Measurements from ENCODE around the gene XK.

The XK gene

DNA sequence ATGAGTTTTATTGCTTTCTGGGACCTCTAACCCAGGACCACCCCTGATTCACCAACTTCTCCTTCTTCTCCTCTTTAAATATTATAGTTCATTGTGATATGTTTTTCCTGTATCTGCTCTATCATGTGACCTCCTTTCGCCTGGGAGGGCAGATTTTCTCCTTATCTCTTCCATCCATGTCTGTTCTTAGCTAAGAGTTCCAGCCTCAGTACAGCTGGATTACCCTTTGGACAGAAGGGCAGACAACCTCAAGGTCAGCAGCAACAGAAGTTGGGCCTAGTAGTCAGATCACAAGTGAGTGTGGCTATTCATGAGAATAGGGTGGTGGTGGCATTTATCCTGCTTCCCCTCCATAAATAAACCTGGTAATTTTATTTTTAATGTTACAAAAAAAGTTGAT lies 5.7 kb upstream of the XK start:
- no peak for DNase-seq

DNA sequence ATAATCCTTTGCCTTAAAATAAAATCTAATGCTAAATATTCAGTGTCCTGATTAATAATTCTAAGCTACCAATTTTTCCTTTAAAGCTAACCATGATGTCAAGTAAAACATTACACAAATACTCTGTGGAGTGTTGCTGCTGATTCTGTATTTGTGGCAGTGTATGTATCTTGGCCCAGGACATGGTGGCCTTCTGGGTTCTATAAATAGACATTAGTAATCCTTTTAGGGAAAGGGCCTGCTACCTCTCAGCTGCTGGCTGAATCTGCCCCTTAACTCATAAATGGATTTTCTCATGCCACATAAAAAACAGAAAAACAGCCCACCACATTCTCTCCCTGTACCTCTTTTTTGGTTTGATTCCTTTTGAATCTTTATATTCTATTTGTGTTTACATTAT lies 1.2 kb upstream of the XK start:
- no peak for DNase-seq

DNA sequence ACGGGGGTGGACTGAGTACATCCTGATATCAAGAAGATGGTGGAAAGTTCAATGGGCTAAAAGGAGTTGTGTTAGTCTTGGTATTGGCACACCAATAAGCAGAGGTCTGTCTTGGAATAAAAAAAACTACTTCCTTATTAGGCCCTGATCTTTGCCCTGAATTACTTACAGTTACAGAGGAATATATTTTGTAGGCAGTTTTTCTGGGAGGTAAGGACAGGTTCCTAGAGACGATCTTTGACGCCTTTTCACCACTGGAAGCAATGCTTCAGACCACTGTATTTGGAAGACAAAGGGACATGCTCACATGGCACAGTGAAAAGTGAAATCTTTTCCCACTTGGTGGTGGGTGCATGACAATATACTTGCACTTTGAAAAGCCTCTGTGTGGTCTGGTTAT lies 618 bp upstream of the XK start:
- no peak for DNase-seq

DNA sequence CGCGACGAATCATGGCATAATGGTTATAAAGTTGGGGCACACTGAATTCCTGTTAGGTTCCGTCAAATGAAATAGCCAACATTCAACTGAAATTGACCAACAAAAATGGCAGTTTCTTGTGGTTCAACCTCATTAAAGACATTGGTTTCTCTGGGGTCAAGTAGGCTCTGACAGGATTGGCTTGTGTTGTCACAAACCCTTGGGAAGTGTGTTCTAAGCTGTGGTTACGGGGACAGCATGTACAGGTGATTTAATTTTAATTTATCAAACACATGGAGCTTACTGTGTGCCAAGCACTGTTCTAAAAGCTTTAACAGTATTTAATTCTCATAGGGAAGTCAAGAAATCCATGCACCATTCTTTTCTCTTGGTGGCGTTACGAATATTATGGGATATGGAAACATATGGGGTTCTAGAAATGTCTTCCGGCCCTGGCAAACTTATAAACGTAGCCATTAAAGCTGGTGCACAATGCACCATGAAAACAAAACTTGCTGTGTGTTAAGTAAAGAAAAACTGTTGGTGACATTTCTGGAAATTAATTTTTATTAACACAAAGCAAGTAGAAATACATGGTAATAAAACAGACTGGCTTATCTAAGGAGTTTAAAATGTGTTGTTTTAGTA lies 891 bp downstream of the XK start:
- no peak for DNase-seq

DNA sequence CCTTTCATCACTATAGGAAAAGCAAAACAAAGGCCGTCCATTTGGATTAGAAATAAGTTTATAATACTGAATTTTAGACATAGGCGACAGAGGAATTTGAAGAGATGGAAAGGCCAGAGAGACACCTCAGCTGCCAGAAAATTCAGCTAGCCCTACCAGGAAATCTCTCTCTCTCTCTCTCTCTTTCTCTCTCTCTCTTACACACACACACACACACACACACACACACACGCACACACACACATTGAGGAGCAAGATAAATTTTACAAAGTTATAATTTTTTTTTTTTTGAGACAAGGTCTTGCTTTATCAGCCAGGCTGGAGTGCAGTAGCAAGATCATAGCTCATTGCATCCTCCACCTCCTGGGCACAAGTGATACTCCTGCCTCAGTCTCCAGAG lies 1.4 kb downstream of the XK start:
- DNase-seq, result no peak

DNA sequence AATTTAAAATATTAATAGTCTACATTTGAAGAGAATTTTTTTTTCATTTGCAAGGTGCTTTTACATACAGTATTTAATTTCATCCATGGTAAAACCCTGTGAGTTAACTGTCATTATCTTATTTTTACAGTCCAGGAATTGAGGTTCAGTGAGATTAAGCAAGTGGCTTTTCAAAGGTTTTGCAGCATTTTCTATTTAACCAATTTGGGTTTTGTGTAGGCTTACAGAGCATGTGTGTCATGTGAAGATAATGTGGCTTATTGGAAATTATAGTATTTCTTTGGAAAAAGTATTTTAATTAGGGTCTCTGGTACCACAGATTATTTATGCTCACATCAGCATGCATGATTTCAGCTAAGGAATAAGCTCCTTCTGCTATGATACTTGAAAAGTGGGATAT lies 4.5 kb downstream of the XK start:
- no peak for DNase-seq

DNA sequence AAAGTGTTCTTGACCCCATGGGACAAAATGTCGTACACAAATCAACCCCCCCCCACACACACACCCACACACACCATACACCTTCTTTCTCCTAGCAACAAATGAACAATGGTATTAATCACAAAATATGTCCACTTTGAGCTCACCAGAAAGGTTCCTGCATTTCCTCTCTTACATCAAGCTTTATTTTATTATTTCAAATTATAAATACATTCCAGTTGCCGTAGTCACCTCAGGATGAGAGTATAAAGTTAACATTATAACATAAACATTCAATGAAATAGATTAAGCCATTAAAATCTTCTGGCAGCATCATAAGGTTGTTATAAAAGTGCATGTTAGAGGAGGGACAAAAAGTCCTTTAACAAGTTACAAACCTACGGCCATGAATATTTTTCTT lies 7.3 kb downstream of the XK start:
- no peak for DNase-seq

DNA sequence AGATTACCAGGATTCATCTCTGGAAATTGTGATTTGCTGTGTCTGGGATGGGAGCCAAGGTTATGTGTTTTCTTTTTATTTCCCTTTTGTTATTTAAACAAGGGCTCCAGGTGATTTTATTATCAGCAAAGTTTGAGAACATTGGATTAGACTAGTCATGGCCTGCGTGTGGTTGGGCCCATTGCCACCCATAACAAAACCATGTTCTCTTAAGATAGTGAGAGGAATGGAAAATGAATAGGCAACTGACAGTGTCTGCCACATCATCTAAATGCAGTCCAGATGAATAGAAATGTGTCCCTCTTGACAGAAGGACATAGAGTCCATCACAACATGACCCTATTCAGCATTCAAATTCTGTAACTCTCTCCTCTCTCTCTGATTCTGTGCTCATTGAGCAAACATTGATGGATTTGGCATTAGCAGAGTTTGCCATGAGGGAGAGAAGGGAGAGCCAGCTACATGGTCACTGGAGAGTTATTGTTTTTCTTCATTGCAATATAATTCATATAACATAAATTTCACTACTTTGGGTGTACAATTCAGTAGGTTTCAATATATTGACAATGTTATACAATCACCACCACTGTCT lies 11.7 kb downstream of the XK start:
- no peak for DNase-seq

DNA sequence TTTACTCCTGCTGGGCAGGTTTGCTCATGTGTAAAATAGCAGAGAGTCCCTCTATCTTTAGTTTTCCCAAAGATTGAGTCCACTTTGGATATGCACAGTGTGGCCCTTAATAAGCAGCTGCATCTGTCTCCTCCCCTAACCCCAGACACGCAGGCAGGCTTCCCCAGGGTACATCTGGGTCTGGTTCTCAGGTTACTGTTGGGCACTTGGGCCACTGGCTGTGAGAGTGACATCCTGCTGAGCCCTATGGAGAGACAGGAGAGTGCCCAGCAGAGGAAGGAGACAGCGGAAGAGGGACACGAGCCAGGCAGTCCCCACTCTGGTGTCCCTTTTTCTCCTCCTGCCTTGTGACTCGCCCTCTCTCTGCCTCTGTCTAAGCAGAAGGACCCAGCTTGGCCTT lies 16.0 kb downstream of the XK start:
- no peak for DNase-seq

DNA sequence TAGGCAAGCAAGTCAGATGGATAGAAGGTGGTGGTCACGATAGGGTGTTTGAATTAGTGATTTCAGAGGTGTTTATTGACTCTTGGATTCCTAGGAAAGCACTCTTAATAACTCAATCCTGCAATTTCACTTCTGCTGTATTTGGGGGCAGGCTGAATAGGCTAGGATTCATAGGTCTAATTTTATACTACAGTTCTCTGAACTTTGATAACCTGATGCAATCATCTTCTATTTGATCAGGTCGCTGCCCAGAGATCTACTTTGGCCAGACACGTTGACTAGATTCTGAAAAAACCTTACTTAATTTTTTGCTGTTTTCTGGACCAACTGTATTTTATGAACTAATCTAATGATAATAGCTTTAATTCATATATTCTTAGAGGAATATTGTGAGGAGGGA lies 26.4 kb downstream of the XK start:
- no peak for DNase-seq

DNA sequence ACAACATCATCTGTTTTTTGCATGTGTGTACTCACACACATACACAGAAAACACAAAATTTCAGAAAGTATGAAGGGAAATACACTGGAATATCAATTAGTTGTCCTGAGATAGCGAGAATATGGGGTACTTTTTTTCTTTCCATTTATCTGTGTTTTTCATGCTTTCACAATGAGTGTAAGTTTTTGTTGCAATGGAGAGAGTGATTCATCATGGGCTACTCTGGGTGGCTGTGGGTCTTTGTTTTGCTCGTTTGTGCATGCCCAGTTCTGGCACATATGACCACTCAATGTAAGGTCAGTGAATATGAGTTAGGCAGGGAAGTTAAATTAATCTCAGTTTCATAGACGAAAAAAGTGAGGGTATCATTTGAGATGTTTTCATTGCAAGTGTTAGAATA lies 26.9 kb downstream of the XK start:
- DNase-seq, result no peak

DNA sequence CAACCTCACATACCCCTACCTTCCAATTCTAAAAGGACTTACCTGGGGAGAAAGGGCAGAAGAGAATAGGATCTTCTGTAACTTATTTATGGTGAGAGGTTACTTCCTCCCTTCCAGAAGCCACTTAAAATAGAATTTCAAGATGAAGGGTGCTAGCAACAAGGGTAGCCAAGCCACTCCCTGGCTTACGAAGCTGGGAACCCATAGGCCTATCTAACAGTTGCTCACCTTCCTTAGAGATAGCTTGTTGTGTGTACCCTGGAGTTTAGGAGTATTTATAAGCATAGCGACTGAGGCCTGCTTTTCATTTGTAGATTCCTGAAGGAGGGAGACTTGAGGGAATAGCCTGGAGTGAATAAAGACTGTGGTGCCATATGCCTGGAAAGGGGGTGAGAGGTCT lies 28.9 kb downstream of the XK start:
- DNase-seq, result no peak

DNA sequence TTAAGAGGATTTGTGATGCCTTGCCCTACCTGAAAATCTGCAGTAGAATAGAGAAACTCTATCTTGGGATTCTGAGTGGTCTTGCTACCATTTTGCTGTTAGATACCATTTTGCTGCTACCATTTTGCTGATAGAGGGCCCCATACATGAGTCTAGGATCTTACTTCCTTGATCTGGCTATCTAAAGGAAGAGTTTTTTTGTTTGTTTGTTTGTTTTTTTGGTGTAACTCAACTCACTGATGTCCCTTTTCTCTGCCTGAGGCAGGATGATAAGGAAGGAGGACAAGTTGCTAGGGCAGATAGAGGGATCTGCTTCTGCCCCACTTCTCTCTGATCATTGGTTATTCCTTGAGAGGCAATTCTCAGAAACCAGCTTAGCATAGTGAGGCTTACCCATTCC lies 31.0 kb downstream of the XK start:
- no peak for DNase-seq

DNA sequence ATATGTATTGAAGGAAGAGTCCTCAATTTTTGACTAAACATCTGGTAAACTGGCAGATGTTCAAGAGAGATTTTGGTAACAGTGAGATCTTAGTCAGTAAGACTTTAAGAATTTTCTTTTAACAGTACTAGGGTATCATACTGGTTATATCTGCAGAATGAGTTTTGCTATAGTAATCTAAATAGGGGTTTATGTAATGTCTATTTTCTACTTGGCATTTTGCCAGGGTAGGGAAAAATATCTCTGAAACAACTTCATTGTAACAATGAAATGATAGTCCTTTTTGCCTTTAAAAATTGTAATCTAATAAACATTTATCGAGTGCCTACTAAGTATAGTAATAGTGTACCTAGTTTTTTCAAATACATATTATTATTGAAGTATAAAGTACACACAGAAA lies 32.1 kb downstream of the XK start:
- DNase-seq, result no peak

DNA sequence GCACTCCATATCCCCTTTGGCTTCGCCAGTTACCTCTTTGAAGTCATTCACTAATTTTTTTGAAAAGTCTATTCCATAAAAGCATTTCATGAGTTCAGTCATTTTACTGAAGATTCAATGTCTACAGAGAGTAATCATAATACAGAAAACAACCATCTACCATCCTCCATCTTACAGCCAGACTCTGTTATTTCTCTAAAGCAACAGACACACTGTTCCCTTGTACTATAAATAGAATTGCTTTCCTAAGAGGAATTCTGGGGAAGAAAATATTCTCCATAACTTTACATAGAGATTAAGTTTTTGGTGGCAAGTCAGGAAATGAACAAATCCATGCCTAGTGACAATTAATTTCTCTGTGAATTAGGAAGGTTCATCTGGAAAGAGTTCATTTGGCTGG lies 37.0 kb downstream of the XK start:
- DNase-seq, result no peak

DNA sequence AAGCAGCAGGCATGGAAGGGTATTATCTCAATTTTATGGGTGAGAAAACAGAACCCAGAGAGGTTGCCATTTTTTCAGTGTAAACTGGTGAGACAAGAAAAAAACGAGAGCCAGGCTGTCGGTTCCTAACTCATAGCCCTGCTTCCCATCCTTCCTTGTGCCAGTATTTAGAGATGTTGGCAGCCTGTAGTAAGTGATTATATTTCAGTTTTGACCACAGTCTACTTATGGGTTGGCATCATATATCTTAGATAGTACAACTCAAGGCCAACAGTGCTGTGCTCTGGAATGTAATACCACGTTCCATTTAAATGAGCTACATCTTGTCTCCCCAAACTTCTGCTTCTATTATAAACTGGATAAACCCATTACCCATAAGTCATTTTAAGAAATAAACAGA lies 40.8 kb downstream of the XK start:
- no peak for DNase-seq

DNA sequence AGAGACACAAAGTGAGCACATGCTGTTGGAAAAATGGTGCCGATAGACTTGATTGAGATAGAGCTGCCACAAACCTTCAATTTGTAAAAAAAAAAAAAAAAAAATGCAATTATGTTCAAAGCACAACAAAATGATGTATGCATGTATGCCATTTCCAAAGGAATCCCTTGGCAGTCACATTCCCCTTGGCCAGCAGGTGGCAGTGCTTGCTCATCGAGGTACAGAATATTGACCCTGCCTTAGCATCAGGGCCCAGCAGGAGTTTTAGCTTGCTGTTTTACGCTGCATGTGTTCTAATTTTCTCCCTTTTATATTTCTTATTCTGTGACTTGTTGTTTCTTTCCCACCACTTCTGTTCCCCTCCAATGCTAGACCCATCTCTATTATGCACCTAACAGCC lies 59.8 kb downstream of the XK start:
- peak; percentile 75 for DNase-seq

DNA sequence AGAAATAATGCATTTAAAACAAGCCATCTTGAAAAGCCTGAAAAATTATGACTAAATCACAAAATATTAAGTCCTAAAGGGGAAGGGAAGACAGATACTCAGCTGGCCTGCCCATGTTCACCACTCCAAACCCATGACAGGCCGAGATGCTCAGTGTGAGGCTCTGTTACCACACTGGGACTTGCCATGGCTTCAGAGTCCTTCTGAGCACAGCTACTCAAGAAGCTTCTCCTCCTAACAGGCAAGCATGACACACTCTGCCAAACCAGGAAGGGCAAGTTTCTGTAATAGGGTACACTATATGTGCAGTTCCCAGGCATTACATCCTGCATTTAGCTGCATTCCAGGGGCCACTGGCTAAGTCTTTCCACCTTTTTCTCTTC lies 60.2 kb downstream of the XK start:
- no peak for DNase-seq

DNA sequence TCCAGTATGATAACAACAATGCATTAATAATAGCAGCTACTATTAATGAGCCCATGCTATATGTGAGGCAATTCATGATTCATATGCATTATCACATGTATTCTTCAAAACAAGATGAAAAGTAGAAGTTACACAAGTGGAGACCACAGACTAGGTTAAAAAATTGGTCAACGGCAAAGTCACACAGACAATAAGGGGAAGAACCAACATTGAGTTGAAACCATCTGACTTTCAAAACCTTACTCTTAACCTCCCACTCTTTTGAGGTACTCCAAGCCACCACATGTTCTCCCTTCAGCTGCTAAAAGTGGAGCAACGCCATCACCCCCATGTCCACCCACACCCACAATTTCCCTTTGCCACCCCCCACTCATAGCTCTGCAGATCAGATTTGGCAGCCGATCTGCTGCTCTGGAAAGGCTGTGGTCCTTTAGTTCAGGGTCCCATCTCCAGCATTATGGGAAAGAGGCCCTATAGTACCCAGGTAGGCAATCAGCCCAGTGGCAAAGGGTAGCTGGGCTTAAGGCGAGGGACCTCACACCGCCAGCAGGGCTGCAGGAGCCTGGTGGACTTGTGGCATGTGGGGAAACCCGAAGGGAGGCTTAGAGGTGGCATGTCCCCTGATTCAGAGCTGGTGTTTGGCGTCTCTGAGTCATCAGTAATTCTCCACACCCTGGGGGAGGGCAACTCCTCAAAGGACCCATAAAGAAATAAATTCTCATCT lies 60.8 kb downstream of the XK start:
- peak; percentile 32 for DNase-seq

DNA sequence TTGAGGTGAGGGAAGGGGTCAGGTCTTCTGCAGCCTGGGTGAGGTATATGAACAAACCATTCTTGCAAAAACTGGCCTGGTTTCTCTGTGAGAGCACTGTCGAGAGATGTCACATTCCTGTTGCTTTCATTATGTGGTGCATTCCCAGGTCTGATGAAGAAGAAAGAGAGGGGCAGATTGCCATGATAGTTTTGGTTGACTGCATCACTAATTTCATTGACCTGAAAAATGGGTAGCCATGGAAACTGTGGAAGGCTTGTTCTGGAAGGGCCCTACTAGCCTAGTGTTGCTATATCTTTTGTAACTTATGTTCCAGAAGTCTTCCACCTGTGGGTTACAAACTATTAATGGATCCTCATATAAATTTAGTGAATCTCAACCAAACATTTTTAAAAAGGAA lies 61.4 kb downstream of the XK start:
- DNase-seq, result no peak

DNA sequence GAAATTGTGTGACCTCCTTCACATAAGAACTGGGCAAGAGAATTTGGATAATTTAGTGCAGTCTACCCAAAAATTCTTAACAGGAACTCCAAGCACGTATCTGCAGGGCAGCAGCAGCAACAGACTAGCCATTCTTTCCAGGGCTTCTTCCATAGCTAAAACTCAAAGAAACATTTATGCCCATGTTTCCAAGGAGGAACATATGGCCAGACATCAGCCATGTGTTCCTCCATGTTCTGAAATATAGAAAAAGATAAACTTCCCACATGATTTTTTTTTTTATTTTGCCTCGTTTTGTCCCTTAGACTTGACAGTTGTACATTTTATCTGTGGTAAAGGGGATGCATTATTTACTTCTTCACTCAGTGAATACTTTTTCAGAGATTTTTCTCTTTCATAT lies 66.7 kb downstream of the XK start:
- DNase-seq, result no peak

DNA sequence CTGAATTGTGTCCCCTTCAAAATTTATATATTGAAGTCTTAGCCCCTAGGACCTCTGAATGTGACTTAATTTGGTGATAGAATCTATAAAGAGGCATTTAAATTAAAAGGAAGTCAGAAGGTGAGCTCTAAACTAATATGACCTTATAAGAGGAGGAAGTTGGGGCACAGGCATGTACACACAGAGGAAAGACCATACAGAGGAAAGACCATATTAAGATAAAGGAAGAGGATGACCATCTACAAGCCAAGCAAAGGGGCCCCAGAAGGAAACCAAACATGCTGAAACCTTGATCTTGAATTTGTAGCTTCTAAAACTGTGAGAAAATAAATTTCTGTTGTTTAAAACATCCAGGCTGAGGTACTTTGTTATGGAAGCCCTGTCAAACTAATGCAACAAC lies 67.3 kb downstream of the XK start:
- no peak for DNase-seq

DNA sequence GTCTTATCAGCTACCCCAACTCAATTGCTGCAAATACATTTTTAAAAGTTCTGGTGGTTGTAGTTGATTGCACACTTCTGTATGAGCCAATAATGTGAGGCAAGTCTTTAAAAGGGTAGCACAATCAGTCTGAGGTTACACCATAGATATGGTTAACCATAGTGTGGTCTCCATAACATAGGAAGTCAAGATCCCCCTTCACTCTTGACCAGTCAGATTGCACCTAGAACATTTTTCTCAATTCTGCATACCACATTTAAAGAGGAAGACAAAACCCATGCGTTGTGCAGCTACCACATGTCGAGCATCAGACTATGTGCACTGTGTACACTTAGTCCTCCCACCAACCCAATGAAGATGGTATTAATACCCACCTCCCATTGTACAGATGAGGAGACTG lies 67.8 kb downstream of the XK start:
- DNase-seq, result no peak

DNA sequence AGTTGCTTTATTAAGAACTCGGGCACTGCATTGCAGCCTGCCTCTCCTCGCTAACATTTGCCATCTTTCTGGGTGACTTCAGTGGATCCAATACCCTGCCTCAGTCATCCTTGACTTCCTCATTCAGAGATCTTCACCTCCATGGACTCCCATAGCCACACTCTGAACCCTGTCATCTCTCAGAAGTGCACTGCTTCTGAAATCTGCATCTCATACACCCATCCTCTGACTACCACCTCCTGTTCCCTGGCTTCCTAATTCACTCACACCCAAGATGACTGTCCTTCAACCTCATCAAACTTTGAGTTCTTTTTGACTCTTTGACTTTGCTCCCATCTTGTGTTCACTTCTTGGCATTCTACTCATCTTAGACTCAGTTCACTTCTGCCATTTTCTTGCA lies 68.9 kb downstream of the XK start:
- DNase-seq, result no peak

DNA sequence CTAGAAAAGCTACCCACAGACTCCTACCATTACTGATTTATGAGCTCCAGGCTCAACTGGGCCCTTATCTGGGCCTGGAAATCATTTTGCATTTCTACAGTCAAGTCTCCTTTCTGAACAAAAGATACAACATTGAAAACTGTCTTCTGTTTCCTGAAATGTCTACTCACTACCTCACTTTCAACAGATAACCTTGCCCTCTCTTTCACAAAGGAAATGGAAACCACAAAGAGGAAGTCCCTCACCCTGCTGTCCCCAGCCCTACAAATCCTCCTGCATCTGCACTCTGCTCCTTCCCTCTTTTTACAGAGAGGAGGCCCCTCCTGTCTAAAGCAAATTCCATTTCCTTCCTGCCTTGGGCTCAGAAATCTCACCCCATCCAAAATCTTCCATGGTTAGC lies 69.4 kb downstream of the XK start:
- no peak for DNase-seq
